Hematopoietic multipotent progenitor cell treated with erythropoietin and hydrocortisone succinate and interleukin-3 and kit ligand, for 15 days (in vitro differentiated cells): ENCODE measurements around the gene MRS2.
"Not testable (repeated sequence)": the region's sequence is repeated elsewhere in the genome, so short reads cannot be mapped to it uniquely, and the experiment has no call there.

Source experiments
- DNase-seq: peaks from one replicate; pipeline ENCODE4 v3.0.0-alpha.2; 2015; ENCODE audit warnings: low spot score

The MRS2 gene

GRCh38 chr6:24402697-24403500, at the start of gene MRS2:
Gene MRS2 (plus strand): TSS chr6:24402936. CDS start chr6:24403047, 111 bp downstream.
- peak; percentile 72 for DNase-seq

DNA sequence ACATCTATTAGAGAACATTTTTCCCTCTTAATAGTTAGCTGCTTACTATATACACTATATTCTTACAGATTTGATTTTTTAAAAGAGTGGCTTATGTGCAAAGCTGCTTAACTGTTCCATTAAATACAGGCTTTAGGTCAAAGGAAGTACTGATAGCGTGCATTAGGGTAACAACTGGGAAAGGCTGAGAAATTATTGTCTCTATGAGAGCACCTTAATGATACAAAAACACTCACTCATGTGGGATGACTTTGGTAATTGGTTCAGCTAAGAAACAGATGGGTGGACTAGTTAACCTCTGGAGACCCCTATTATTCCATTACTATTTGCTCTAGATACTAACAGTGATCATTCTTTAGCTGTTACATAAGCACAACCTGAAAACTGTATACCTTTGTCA, 48.9 kb upstream of the MRS2 start:
- DNase-seq: no peak

DNA sequence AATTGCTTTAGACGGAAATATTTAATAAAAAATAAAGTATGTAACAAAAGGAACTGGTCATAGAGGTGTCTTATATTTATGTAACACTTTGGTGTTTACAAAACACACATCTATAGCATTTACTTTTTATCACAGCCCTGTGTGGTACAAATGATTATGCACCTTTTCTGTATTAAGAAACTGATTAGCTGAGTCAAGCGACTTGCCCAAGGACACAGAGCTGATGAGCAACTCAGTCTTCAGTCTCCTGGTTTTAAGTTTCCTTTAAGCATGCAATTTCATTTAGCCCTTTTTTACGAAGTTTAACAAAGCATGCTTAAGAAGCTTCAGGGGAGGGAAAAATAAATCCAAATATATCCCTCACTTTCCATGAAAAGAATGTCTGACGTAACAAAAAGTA, 47.3 kb upstream of the MRS2 start:
- no peak for DNase-seq

DNA sequence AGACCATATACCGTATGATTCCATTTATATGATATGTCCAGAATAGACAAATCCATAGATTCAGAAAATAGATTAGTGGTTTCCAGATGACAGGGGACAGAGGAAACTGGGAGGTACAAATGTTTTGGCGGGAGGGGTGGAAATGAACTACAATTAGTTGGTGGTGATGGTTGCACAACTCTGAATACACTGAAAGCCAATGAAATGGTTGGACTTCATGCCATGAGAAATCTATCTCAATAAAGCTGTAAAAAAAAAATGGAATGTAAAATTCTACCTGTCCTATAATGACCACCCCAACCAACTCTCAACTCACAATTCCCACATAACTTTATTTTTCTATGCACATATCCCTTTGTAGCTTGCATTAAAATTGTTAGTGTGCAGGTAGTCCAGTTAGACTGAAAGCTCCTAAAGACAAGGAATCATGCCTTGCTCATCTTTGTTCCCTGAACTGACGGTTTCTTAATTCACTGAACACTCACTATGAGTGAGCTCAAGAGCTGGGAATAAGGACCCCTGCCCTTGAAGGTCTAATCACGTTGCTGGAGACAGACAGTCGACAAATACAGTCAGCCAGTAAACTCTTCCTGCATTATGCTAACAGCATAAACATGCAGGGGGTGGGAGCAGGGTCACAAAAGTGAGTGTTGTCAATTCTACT, 46.3 kb upstream of the MRS2 start:
- DNase-seq: no peak

- no peak for DNase-seq
Observed at GRCh38 chr6:24357336-24358218, 45.2 kb upstream of the MRS2 start, which contains the start of gene DCDC2. Gene DCDC2 (minus strand): TSS chr6:24358059. CDS start chr6:24357750, 309 bp downstream.

- no peak for DNase-seq
Observed at GRCh38 chr6:24358219-24358821, 44.4 kb upstream of the MRS2 start.

DNA sequence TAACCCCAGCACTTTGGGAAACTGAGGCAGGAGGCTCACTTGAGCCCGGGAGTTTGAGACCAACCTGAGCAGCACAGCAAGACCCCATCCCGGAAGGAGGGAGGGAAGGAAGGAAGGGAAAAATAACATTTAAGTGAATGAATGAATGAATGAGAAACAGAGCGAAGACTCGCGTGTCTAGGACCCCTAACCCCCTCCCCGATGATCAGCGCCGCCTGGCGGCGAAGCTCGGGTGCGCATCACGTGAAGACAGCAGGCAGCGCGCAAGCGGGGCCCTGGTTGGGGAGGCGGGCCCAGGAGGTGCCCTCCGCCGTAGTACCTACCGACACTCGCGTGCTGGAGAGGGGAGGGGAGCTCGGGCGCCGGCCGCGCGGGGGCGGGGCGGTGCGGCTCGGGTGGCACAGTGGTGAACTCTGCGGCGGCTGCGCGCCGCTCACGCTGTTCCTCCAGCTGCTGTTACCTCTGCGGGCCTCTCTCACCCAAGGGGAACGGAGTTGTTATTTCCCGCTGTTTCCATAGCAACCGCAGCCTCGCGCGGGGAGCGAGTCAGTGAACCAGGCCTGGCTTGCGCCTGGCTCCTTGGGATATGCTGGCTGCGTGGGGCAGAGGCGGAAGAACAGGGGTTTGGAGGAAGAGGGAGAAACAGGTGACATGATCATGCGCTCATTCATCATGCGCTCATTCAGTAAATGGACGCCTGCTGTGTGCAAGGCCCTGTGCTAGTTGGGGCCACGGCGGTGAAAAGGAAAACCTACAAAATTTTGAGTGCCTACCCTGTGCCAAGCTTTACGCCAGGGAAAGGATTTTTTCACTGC, 42.9 kb upstream of the MRS2 start:
- peak; percentile 67 for DNase-seq

DNA sequence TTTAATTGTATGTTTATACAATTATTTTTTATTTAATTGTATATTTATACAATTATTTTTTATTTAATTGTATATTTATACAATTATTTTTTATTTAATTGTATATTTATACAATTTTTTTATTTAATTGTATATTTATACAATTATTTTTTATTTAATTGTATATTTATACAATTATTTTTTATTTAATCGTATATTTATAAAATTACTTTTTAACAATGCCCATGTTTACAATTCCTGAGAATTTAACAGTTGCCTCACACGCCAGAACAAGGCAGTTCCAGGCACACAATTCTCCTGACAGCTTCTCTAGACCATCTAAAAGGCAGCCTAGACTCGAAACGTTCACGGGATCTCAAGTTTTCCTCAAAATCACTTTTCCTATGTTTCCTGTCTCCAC, 40.4 kb upstream of the MRS2 start:
- DNase-seq: not testable (repeated sequence)

DNA sequence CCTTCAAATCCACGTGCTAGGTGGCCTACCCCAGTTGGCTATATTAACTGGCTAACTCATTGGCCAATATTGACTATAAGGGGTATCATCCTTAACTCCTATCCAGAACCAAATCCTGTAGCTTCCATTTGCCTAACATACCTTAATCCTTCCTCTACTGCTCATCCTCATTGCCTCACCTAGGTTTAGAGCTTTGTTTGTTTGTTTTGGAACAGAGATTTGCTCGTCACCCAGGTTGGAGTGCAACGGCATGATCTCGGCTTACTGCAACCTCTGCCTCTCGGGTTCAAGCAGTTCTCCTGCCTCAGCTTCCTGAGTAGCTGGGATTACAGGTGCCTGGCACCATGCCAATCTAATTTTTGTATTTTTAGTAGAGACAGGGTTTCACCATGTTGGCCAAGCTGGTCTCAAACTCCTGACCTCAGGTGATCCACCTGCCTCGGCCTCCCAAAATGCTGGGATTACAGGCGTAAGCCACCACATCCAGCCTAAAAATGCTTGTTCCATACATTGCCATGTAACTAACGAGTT, 37.6 kb upstream of the MRS2 start:
- DNase-seq: not testable (repeated sequence)

GRCh38 chr6:24374612-24375011, 28.1 kb upstream of the MRS2 start:
- no peak for DNase-seq

DNA sequence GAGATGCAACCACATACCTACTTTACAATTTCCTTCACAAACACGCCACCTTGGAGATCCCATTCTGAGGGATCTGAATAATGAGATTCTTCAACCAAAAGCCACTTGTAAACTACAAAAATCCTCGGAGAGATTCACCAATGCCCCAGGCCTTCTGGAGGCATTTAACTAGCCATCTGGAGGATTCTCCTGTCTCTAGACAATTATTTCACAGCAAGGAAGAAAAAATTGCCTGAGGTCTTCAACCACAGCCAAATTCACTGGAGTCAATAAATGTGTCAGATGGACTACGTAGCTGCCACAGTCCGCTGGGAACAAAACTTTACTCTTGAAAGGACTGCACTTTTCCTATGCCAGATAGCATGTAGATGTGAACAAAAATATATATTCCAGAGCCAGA, 25.9 kb upstream of the MRS2 start:
- DNase-seq: no peak

DNA sequence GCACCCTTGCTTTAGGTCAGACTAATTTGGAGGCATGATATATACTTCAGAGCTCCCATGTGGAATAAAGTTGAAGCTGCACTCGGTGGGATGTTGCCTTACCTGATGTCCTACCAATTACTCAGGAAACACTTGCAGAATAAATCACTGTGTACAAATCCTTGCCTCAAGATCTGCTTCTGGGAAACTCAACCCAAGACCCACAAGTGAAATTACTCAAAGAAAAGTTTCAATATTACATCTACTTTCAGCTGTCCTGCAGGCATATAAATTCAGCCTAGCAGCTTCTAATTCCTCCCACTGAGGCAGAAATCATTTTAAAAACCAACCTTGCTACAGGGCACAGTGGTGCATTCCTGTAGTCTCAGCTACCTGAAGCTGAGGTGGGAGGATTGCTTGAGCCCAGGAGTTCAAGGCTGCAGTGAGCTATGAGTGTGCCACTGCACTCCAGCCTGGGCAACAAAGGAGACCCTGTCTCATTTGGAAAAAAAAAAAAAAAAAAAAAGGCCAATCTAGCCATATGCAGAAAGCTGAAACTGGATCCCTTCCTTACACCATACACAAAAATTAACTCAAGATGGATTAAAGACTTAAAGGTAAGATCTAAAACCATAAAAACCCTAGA, 24.2 kb upstream of the MRS2 start:
- no peak for DNase-seq

DNA sequence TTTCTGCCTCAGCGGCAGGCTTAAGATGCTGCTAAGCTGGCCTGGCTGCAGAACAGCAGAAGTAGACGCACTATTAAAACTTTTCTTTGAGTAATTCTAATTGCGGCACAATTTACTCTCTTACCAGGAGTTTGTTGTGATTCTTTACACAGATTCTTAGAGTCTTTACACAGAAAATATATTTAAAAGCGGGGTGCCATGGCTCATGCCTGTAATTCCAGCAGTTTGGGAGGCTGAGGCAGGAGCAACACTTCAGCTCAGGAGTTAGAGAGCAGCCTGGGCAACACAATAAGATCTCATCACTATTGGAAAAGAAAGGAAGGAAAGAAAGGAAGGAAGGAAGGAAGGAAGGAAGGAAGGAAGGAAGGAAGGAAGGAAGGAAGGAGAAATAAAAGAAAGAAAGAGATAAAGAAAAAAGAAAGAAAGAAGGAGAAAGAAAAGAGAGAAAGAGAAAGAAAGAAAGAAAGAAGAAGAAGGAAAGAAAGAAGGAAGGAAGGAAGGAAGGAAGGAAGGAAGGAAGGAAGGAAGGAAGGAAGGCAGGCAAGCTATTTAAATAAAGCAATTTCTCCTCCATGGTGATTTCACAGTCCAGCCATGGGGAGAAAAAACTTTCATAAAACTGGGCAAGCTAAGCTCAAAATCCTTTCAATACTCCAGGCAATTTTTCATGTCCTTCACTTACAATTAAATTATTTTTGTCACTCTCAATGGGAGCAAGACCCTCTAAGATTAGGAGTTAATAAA, 21.1 kb upstream of the MRS2 start:
- no peak for DNase-seq

DNA sequence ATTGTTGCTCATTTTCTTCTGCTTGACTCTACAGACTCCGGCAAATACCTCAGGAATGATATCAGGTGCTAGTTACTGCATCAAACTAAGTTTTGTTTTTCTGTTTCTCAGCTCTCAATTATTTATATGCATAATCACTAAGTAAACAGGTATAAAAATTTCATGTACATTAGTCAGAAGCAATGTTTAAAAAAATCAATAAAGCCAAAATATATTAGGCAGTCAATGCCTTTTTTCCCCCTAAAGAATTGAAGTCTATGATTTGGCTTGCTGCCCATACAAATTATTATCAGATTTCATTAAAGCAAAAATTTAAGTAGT, 20.6 kb upstream of the MRS2 start:
- no peak for DNase-seq

DNA sequence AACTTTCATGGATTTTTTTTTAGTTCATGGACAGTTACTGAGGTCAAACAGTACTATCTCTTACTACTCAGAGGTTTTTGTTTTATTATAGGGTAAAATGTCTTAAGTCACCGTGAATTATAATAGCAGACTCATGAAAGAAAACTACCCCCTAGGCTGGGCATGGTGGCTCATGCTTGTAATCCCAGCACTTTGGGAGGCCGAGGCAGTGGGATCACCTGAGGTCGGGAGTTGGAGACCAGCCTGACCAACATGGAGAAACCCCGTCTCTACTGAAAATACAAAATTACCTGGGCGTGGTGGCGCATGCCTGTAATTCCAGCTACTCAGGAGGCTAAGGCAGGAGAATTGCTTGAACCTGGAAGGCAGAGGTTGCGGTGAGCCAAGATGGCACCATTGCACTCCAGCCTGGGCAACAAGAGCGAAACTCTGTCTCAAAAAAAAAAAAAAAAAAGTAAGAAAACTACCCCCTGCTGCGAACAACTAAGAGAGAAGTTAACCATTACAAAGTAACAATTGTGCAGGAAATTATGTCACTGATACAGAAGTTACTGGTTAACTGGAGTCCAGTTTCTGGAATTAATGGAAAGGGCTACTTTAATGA, 19.7 kb upstream of the MRS2 start:
- DNase-seq: not testable (repeated sequence)

- not testable (repeated sequence) for DNase-seq
Observed at GRCh38 chr6:24384369-24385130, 18.2 kb upstream of the MRS2 start.

DNA sequence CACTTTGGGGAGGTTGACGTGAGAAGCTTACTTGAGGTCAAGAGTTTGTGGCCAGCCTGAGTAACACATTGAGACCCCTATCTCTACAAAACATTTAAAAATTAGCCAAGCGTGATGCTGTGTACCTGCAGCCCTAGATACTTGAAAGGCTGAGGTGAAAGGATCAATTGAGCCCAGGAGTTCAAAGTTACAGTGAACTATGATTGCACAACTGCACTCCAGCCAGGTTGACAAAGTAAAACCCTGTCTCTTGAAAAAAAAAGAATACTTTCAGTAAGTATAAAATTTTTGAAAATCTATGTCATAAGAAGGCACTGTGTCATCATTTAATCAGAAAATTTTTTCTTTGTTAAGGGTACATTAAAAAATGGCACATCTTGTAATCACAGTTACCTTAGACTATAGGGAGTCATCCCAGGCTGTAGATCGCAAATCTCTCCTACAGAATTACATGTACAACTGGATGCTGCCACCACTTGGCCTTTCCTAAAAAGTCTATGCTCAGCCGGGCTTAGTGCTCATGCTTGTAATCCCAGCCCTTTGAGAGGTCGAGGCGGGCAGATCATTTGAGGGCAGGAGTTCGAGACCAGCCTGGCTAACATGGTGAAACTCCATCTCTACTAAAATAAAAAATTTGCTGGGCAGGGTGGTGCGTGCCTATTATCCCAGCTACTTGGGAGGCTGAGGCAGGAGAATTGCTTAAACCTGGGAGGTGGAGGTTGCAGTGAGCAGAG, 17.0 kb upstream of the MRS2 start:
- no peak for DNase-seq

GRCh38 chr6:24387818-24388217, 14.9 kb upstream of the MRS2 start:
- DNase-seq: no peak
